ENCODE measurements around the gene ZMYM5. TPM values are rescaled to one million over a fixed set of nuclear protein-coding genes. Genes with fewer than 3 reads are reported as not detected.
A peak's percentile ranks its signal among the peaks of the same experiment; 100 is the strongest.

The ZMYM5 gene
- polyA plus RNA-seq, 1 experiment, result 15.3 TPM

- Histone ChIP-seq H3K4me3 (ENCODE audit: low read depth, low read length) (no peak overlapping the region), H3K27me3 (ENCODE audit: control insufficient read depth, insufficient read depth, low read length) (no peaks in the 10 kb centered on the region), H3K27ac (ENCODE audit: low read depth, low read length) (no peak overlapping the region), H3K9me3 (ENCODE audit: control insufficient read depth, insufficient read depth, low read length) (peaks cover 4% of the 10 kb centered on the region; the same call in 1 of the 2 replicates)
- peak; percentile 21; the same call in 1 of the 2 replicates for TF ChIP-seq CTCF (IDR thresholded peaks at IDR 0.05; ENCODE audit: low read depth, low read length)
- no peak for DNase-seq (ENCODE audit: low read depth, low spot score)
- POLR2A ChIA-PET, result no interaction called here
- CTCF ChIA-PET, result interaction anchor here (0.7 to 2.6 kb wide), 8 partner anchors 9 to 301 kb away, joined by 3 to 10 read pairs (median 3); no protein-coding TSS in a partner anchor
Measured at GRCh38 chr13:19888799-19889198, 25.4 kb upstream of the ZMYM5 start.

- CTCF ChIA-PET, result no interaction called here
- H3K27me3 ChIP-seq (ENCODE audit: control insufficient read depth, insufficient read depth, low read length), result no peaks in the 10 kb centered on the region
- no peak for TF ChIP-seq CTCF (IDR thresholded peaks at IDR 0.05; ENCODE audit: low read depth, low read length)
- no peak overlapping the region for H3K4me3 ChIP-seq (ENCODE audit: low read depth, low read length)
- POLR2A ChIA-PET, result interaction anchor here (0.8 kb wide), 1 partner anchor 237 kb away, joined by 6 read pairs; no protein-coding TSS in a partner anchor
- no peak overlapping the region for H3K27ac ChIP-seq (ENCODE audit: low read depth, low read length)
- H3K9me3 ChIP-seq (ENCODE audit: control insufficient read depth, insufficient read depth, low read length), result peaks cover 4% of the 10 kb centered on the region; the same call in 1 of the 2 replicates
- no peak for DNase-seq (ENCODE audit: low read depth, low spot score)
Measured at GRCh38 chr13:19882231-19882630, 18.8 kb upstream of the ZMYM5 start.

- Histone ChIP-seq H3K9me3 (ENCODE audit: control insufficient read depth, insufficient read depth, low read length) (peaks cover 4% of the 10 kb centered on the region; the same call in 1 of the 2 replicates), H3K27me3 (ENCODE audit: control insufficient read depth, insufficient read depth, low read length) (no peaks in the 10 kb centered on the region), H3K4me3 (ENCODE audit: low read depth, low read length) (no peak overlapping the region), H3K27ac (ENCODE audit: low read depth, low read length) (no peak overlapping the region)
- ChIA-PET CTCF (interaction anchor here (0.6 kb wide), 1 partner anchor 154 kb away, joined by 3 read pairs; no protein-coding TSS in a partner anchor), POLR2A (interaction anchor here (0.8 kb wide), 1 partner anchor 237 kb away, joined by 6 read pairs; no protein-coding TSS in a partner anchor)
- DNase-seq (ENCODE audit: low read depth, low spot score), result no peak
- TF ChIP-seq CTCF (IDR thresholded peaks at IDR 0.05; ENCODE audit: low read depth, low read length), result no peak
Measured at GRCh38 chr13:19881641-19882040, 18.2 kb upstream of the ZMYM5 start.

- H3K4me3 ChIP-seq (ENCODE audit: low read depth, low read length), result peak overlapping the region; percentile 57
- ChIA-PET CTCF (interaction anchor here (1.0 to 1.2 kb wide), 5 partner anchors 11 to 72 kb away, joined by 3 to 4 read pairs (median 3); no protein-coding TSS in a partner anchor), POLR2A (interaction anchor here (1.5 kb wide), 1 partner anchor 21 kb away, joined by 6 read pairs; no protein-coding TSS in a partner anchor)
- no peaks in the 10 kb centered on the region; the same call in 1 of the 2 replicates for H3K9me3 ChIP-seq (ENCODE audit: control insufficient read depth, insufficient read depth, low read length)
- no peak for DNase-seq (ENCODE audit: low read depth, low spot score)
- peak; percentile 62 for TF ChIP-seq CTCF (IDR thresholded peaks at IDR 0.05; ENCODE audit: low read depth, low read length)
- H3K27ac ChIP-seq (ENCODE audit: low read depth, low read length), result peak overlapping the region; percentile 94
- no peaks in the 10 kb centered on the region for H3K27me3 ChIP-seq (ENCODE audit: control insufficient read depth, insufficient read depth, low read length)
Measured at GRCh38 chr13:19864746-19865309, 1.4 kb upstream of the ZMYM5 start.
